Esophagus muscularis mucosa (tissue), 4 donors: ENCODE results near the gene SIK3. TPM values are rescaled to one million over a fixed set of nuclear protein-coding genes. Genes with fewer than 3 reads are reported as not detected.
"Not testable (repeated sequence)": the region's sequence is repeated elsewhere in the genome, so short reads cannot be mapped to it uniquely, and the experiment has no call there.

Experiments
- DNase-seq: peaks from one replicate; pipeline ENCODE4 v3.0.0-alpha.2; 2017; ENCODE audit errors: extremely low spot score
- H3K27ac ChIP-seq, 4 donors: fragments of 200-600 bp; sonication (generic); replicated peaks in 1 of 4; 1 replicate in 3 of 4; 2 replicates in 1 of 4; pipeline ENCODE4 v1.5.1; 2016 to 2019; ENCODE audit warnings: mild to moderate bottlenecking in 1 of 4
- H3K27me3 ChIP-seq, 4 donors: fragments of 200-600 bp; sonication (generic); one replicate each; pipeline versions ENCODE4 v1.5.1 to v1.6.0; 2016 to 2019
- H3K36me3 ChIP-seq, 4 donors: fragments of 200-600 bp; sonication (generic); one replicate each; pipeline ENCODE4 v1.5.1; 2016 to 2019
- H3K4me1 ChIP-seq, 4 donors: fragments of 200-600 bp; sonication (generic); one replicate each; pipeline ENCODE4 v1.5.1; 2016 to 2019
- H3K4me3 ChIP-seq, 4 donors: fragments of 200-600 bp; sonication (generic); 1 replicate in 2 of 4; 2 replicates in 2 of 4; pipeline ENCODE4 v1.5.1; 2016 to 2019; ENCODE audit warnings: mild to moderate bottlenecking in 4 of 4, moderate library complexity in 1 of 4
- H3K9me3 ChIP-seq, 4 donors: fragments of 200-600 bp; sonication (generic); 1 replicate in 3 of 4; 2 replicates in 1 of 4; pipeline ENCODE4 v1.5.1; 2016 to 2019
- CTCF ChIP-seq, 3 experiments: fragments of 200-600 bp in 2 of 3; fragments of 450-650 bp in 1 of 3; sonication (generic) in 2 of 3; IDR thresholded peaks; one replicate each; pipeline ENCODE4 v1.5.1; 2017 to 2019; ENCODE audit warnings: antibody characterized with exemption in 3 of 3, mild to moderate bottlenecking in 2 of 3, moderate library complexity in 1 of 3
- EP300 ChIP-seq: sonication (generic); formaldehyde crosslinking; IDR thresholded peaks from one replicate; pipeline ENCODE4 v1.6.1; 2017; ENCODE audit warnings: antibody characterized with exemption
- POLR2A ChIP-seq: fragments of 450-650 bp; IDR thresholded peaks from one replicate; pipeline ENCODE4 v1.6.1; 2017; ENCODE audit warnings: antibody characterized with exemption, moderate library complexity, mild to moderate bottlenecking, low read depth
- POLR2AphosphoS5 ChIP-seq, 2 donors: sonication (generic); formaldehyde crosslinking; IDR thresholded peaks; one replicate each; pipeline ENCODE4 v1.6.1; 2017; ENCODE audit warnings: antibody characterized with exemption in 2 of 2
- WGBS: methylation state at CpG from one replicate; pipeline ENCODE4 v1.1.5; 2018; 5-methylcytosine and 5-hydroxymethylcytosine counted together
- intact Hi-C: fragments of 100-400 bp; cut with DNase I; formaldehyde crosslinking; loops from one replicate; pipeline ENCODE4 v1.15.1; 2023
- total RNA-seq, 4 donors: library from RNA; depleted of rRNA; stranded (reverse); fragments of >200 nt; gene quantifications; one replicate each; pipeline versions ENCODE4 v1.1.0 to v1.2.1, GENCODE V29; 2016

SIK3 gene
- total RNA-seq, 4 donors from 2014 or later, result 39.5 to 53.5 (median 42.3) TPM

GRCh38 chr11:116808262-116809175 lies 289.7 kb downstream of the SIK3 start:
- H3K9me3 ChIP-seq, result no peaks in the 10 kb centered on the region
- 83% methylated on average over 14 of the region's 14 CpGs for WGBS
- no peaks in the 10 kb centered on the region for H3K4me1 ChIP-seq
- TF ChIP-seq POLR2A (no peak), POLR2AphosphoS5 (IDR thresholded peaks at IDR 0.05) (no peak), EP300 (no peak), CTCF (IDR thresholded peaks at IDR 0.05) (no peak)
- no peak overlapping the region for H3K27ac ChIP-seq
- H3K4me3 ChIP-seq, result no peak overlapping the region
- intact Hi-C loops, result no loop called here
- no peak for DNase-seq
- no peaks in the 10 kb centered on the region for H3K36me3 ChIP-seq
- no peaks in the 10 kb centered on the region for H3K27me3 ChIP-seq

DNA sequence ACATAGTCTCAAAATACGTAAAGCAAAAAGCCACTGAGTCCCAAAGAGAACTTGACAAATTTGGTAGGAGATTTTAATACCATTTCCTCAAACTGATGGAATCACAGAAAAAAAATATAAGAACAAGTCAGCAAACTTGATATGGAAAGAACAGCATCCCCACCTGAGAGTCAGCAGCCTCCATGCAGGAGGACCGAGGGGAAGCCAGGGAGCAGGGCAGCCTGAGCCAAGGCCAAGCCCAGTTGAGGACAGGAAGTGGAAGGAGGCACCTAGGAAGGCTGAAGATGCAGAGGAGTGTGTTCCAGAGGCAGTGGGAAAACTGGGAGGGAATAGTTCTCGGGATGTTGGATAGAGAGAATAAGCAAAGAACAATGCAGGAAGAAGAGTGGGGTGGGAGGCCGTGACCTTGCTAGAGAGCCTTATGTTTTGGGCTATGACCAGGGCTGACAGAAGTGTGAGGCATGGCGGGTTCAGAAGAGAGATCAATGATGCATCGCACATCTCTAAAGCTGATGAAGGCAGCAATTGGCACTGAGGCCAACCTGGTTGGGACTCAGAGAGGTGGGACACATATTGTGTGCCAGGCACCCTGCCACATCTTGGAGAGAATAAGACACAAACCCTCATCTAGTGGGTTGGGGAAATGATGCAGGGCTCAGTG lies 290.5 kb downstream of the SIK3 start:
- Histone ChIP-seq H3K9me3 (no peaks in the 10 kb centered on the region), H3K36me3 (no peaks in the 10 kb centered on the region), H3K4me1 (no peaks in the 10 kb centered on the region), H3K4me3 (no peak overlapping the region), H3K27me3 (no peaks in the 10 kb centered on the region), H3K27ac (no peak overlapping the region)
- 95% methylated on average over 6 of the region's 6 CpGs for WGBS
- no peak for DNase-seq
- intact Hi-C loops, result no loop called here
- TF ChIP-seq EP300 (no peak), POLR2AphosphoS5 (IDR thresholded peaks at IDR 0.05) (no peak), CTCF (IDR thresholded peaks at IDR 0.05) (no peak), POLR2A (no peak)

DNA sequence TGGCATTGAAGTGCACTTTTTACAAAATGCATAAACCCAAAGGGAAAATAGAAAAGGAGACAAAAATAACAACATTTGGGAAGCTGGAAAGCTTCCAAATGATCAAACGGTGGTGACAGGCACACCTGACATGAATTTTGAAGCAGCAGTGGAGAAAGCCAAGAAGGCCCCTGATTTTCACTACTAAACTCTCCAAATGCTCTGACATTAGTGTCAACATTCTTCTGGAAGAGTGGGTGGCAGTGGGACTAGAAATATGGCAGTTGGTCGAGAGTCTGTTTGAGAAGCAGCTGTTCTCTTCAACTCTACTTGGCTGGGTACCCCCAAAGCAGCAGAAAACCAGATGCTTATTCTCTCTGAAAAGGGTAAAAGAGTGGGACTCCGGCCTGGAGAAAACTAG lies 294.2 kb downstream of the SIK3 start:
- DNase-seq, result no peak
- TF ChIP-seq EP300 (no peak), POLR2A (no peak), CTCF (IDR thresholded peaks at IDR 0.05) (no peak), POLR2AphosphoS5 (IDR thresholded peaks at IDR 0.05) (no peak)
- 62% methylated on average over 3 of the region's 3 CpGs for WGBS

DNA sequence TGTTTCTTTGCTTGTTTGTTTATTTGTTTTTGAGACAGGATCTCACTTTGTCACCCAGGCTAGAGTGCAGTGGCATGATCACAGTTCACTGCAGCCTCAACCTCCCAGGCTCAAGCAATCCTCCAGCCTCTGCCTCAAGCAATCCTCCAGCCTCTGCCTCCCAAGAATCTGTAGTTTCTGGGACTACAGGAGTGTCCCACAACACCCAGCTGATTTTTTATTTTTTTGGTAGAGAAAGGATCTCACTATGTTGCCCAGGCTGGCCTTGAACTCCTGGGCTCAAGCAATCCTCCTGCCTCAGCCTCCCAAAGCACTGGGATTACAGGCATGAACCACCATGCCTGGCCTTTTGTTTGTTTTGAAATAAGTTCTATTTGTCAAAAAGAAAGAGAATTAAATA lies 296.6 kb downstream of the SIK3 start:
- H3K4me1 ChIP-seq, H3K27me3 ChIP-seq, H3K36me3 ChIP-seq, H3K4me3 ChIP-seq, intact Hi-C loops, H3K27ac ChIP-seq, DNase-seq, H3K9me3 ChIP-seq: not testable (repeated sequence)

More for the DNA sequence above, 294.2 kb downstream of the SIK3 start:
- H3K4me3 ChIP-seq, result no peak overlapping the region
- intact Hi-C loops, result no loop called here
- H3K4me1 ChIP-seq, result no peaks in the 10 kb centered on the region
- H3K36me3 ChIP-seq, result no peaks in the 10 kb centered on the region
- H3K27me3 ChIP-seq, result no peaks in the 10 kb centered on the region
- H3K27ac ChIP-seq, result no peak overlapping the region
- no peaks in the 10 kb centered on the region for H3K9me3 ChIP-seq

GRCh38 chr11:116800610-116801009 lies 297.6 kb downstream of the SIK3 start:
- DNase-seq, result no peak
- Histone ChIP-seq H3K27ac (no peak overlapping the region), H3K4me1 (no peaks in the 10 kb centered on the region), H3K4me3 (no peak overlapping the region), H3K27me3 (no peaks in the 10 kb centered on the region), H3K36me3 (no peaks in the 10 kb centered on the region), H3K9me3 (no peaks in the 10 kb centered on the region)
- intact Hi-C loops, result no loop called here
- 100% methylated on average over 2 of the region's 2 CpGs for WGBS
- TF ChIP-seq EP300, result no peak
- no peak for TF ChIP-seq CTCF (IDR thresholded peaks at IDR 0.05)
- TF ChIP-seq POLR2A, result no peak
- TF ChIP-seq POLR2AphosphoS5 (IDR thresholded peaks at IDR 0.05), result no peak
